H1 (cell line): ENCODE results near the gene NEDD8. TPM values are rescaled to one million over a fixed set of nuclear protein-coding genes. Genes with fewer than 3 reads are reported as not detected.
A peak's percentile ranks its signal among the peaks of the same experiment; 100 is the strongest.

ENCODE experiments used
- ASH2L ChIP-seq: fragments of 200-600, 300-600 bp; sonication (generic); IDR thresholded peaks from one replicate; pipeline ENCODE4 v1.7.1; 2017; ENCODE audit warnings: low read length
- BACH1 ChIP-seq: IDR thresholded peaks from 2 replicates; pipeline ENCODE4 v1.6.1; 2012; ENCODE audit warnings: low read length, improper control_type of control experiment
- CHD1 ChIP-seq: IDR thresholded peaks from 2 replicates; pipeline ENCODE4 v1.6.1; 2012; ENCODE audit warnings: low read depth, low read length, improper control_type of control experiment
- CHD2 ChIP-seq: IDR thresholded peaks from 2 replicates; pipeline ENCODE4 v1.6.1; 2012; ENCODE audit warnings: low read length, improper control_type of control experiment
- CTBP2 ChIP-seq: IDR thresholded peaks from 2 replicates; pipeline ENCODE4 v1.7.0; 2011; ENCODE audit warnings: borderline replicate concordance, mild to moderate bottlenecking, moderate library complexity, mixed read lengths, low read length; ENCODE audit not compliant: insufficient read depth, insufficient read length
- CTCF ChIP-seq, 3 experiments: IDR thresholded peaks; 1 replicate in 2 of 3; 2 replicates in 1 of 3; pipeline versions ENCODE4 v1.5.1 to v1.6.1; 2011; ENCODE audit warnings: low read length in 3 of 3, mild to moderate bottlenecking in 3 of 3, inconsistent platforms in 2 of 3, low read depth in 1 of 3, moderate library complexity in 1 of 3; ENCODE audit not compliant: insufficient read depth in 1 of 3; ENCODE audit errors: control extremely low read depth in 1 of 3
- GABPA ChIP-seq: IDR thresholded peaks from 2 replicates; pipeline ENCODE4 v1.6.1; 2011; ENCODE audit warnings: mild to moderate bottlenecking, low read length, moderate library complexity, borderline replicate concordance; ENCODE audit not compliant: insufficient read depth
- KDM4A ChIP-seq: IDR thresholded peaks from one replicate; pipeline ENCODE4 v1.7.1; 2012; ENCODE audit warnings: low read depth, mild to moderate bottlenecking, moderate library complexity, low read length, inconsistent platforms; ENCODE audit not compliant: severe bottlenecking
- KDM5A ChIP-seq: fragments of 200-600 bp; IDR thresholded peaks from 2 replicates; pipeline ENCODE4 v1.7.1; 2012; ENCODE audit warnings: mild to moderate bottlenecking, low read length, inconsistent platforms, mixed read lengths
- MAFK ChIP-seq: IDR thresholded peaks from 2 replicates; pipeline ENCODE4 v1.6.1; 2012; ENCODE audit warnings: low read depth, mild to moderate bottlenecking, improper control_type of control experiment, low read length
- MAX ChIP-seq: IDR thresholded peaks from 2 replicates; pipeline ENCODE4 v1.6.1; 2012; ENCODE audit warnings: inconsistent platforms
- POLR2A ChIP-seq, 2 experiments: IDR thresholded peaks; 1 replicate in 1 of 2; 2 replicates in 1 of 2; pipeline ENCODE4 v1.6.1; 2011; ENCODE audit warnings: low read depth in 2 of 2, low read length in 2 of 2, mild to moderate bottlenecking in 2 of 2; ENCODE audit errors: control extremely low read depth in 1 of 2
- RFX5 ChIP-seq: IDR thresholded peaks from 2 replicates; pipeline ENCODE4 v1.6.1; 2011; ENCODE audit warnings: low read depth, low read length, improper control_type of control experiment, borderline replicate concordance
- SIN3A ChIP-seq, 2 experiments: IDR thresholded peaks in 1 of 2; conservative IDR thresholded peaks in 1 of 2; 2 replicates each; pipeline ENCODE4 v1.6.1; 2011 to 2012; ENCODE audit warnings: low read length in 2 of 2, improper control_type of control experiment in 1 of 2, low read depth in 1 of 2, mild to moderate bottlenecking in 1 of 2
- SIX5 ChIP-seq: IDR thresholded peaks from 2 replicates; pipeline ENCODE4 v1.6.1; 2011; ENCODE audit warnings: mild to moderate bottlenecking, low read depth, low read length
- SP4 ChIP-seq: IDR thresholded peaks from 2 replicates; pipeline ENCODE4 v1.6.1; 2012; ENCODE audit warnings: low read length, inconsistent platforms
- TAF1 ChIP-seq: IDR thresholded peaks from 2 replicates; pipeline ENCODE4 v1.6.1; 2011; ENCODE audit warnings: mild to moderate bottlenecking, low read depth, low read length
- TEAD4 ChIP-seq: IDR thresholded peaks from 2 replicates; pipeline ENCODE4 v1.6.1; 2012; ENCODE audit warnings: low read depth, low read length, inconsistent platforms, mixed read lengths
- polyA plus RNA-seq, 7 experiments: library from polyadenylated mRNA; depleted of rRNA in 3 of 7; stranded (reverse) in 5 of 7; unstranded in 2 of 7; fragments of >200 nt in 5 of 7; fragments of 200-250 nt in 2 of 7; gene quantifications; 1 replicate in 5 of 7; 2 replicates in 1 of 7; 4 replicates in 1 of 7; pipeline versions ENCODE4 v1.2.1 to v1.2.3, GENCODE V29; 2011 to 2013; ENCODE audit warnings: missing spikeins in 2 of 7, mixed read lengths in 2 of 7
- total RNA-seq: library from RNA; stranded (reverse); fragmentation: NEBNext Ultra II Directional; extraction: Animal tissue kit (Norgen Biotek cat#: 25700); gene quantifications from 2 replicates; pipeline ENCODE4 v1.2.1, GENCODE V29; 2021
- TF ChIP-seq, protein P1 (sequence below): IDR thresholded peaks from 2 replicates; pipeline ENCODE4 v1.6.1; 2011; ENCODE audit warnings: low read length, improper control_type of control experiment

NEDD8 gene
- total and polyA plus RNA-seq, 2 of the 8 experiments (the other 6 are each of a cell fraction or from before 2014, with no cell fraction given) = 253 to 317 TPM

- TF ChIP-seq TEAD4 (0 out of 2 replicates have a peak, but pooled peaks have one; percentile 40), CTBP2 (no peak), SIX5 (no peak), POLR2A (IDR thresholded peaks at IDR 0.05; ENCODE audit: control extremely low read depth in 1 of 2, low read depth in 2 of 2, low read length in 2 of 2) (peak; percentile 25 to 33; a peak in 1 of 3 replicates), ASH2L (peak; percentile 71), RFX5 (peak; percentile 44; the same call in 1 of the 2 replicates), KDM4A (peak; percentile 91), GABPA (peak; percentile 59; the same call in 1 of the 2 replicates), CTCF (IDR thresholded peaks at IDR 0.05; ENCODE audit: control extremely low read depth in 1 of 3, insufficient read depth in 1 of 3, low read depth in 1 of 3, low read length in 3 of 3) (no peak), BACH1 (no peak), CHD1 (no peak), SP4 (peak; percentile 9; the same call in 1 of the 2 replicates), MAX (peak; percentile 81), SIN3A (conservative IDR thresholded peaks at IDR 0.05 in 1 of 2, IDR thresholded peaks at IDR 0.05 in 1 of 2; ENCODE audit: low read depth in 1 of 2, low read length in 2 of 2) (peak; percentile 26 to 88; a peak in 2 of 4 replicates), KDM5A (0 out of 2 replicates have a peak, but pooled peaks have one; percentile 43), TAF1 (peak; percentile 60; the same call in 1 of the 2 replicates), CHD2 (no peak), MAFK (no peak)
- TF ChIP-seq, protein P1, sequence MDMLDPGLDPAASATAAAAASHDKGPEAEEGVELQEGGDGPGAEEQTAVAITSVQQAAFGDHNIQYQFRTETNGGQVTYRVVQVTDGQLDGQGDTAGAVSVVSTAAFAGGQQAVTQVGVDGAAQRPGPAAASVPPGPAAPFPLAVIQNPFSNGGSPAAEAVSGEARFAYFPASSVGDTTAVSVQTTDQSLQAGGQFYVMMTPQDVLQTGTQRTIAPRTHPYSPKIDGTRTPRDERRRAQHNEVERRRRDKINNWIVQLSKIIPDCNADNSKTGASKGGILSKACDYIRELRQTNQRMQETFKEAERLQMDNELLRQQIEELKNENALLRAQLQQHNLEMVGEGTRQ = peak; percentile 20; the same call in 1 of the 2 replicates
Measured at GRCh38 chr14:24232645-24233537, 724 bp upstream of the NEDD8 start, which contains the start of gene GMPR2 (continued).
